ENCODE results near the gene GCK.

Gene GCK

DNA sequence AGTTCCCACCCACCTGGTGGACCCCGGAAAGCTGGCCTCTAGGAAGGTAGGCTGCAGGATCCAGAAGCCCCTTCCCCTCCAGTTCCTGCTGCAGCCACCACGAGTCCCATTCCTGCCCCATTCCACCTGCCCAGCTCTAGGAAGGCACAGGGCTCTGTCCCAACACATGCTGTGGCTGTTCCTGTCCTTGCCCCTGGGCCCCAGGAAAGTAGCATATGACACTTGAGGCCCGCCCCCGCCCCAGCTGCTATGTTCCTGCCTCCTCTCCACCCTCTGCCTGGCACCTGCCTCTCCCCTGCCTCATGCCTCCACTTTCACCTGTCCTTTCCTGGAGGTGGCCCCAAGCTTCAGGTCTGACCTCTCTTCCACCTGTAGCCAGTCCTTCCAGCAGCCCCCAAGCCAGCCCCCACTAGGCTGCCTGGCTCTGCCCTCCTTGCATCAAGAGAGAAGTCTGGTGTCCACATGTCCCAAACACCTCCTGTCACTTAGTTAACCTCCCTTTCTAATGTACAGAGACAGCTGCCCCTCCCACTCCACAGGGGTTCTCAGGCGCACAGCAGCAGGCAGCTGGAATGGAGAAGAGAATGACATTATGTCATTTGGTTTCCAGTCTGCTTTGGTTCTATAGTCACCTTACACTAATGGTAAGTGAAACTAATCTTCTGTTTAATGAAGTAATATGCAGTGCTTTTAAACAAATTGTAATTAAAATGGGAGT is 34.3 kb upstream of the GCK start:
- in situ Hi-C loops (cut with MboI; ENCODE audit: low sequenced_read_pairs): no loop called here

DNA sequence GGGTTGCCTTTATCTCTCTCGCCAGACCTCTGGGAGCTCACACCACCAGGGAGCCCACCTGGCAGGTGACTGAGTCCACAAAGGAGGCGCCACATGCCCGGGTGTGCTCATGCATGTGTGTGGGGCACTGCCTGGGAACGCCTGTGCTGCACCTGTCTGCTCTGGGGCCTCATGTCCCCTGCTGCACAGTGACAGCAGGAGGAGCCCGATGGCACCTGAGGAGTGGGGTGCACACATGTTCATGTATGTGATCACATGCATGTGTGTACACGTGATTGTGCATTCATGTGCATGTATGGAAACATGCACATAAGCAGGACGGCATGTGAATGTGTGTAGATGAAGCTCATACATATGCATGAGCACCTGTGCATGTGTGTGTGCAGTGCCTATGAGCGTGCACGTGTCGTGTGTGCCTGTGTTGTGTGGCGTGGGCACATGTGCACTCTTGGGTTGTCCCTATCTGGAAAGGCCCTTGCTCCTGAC is 33.6 kb upstream of the GCK start:
- in situ Hi-C loops (cut with MboI; ENCODE audit: low sequenced_read_pairs): no loop called here

DNA sequence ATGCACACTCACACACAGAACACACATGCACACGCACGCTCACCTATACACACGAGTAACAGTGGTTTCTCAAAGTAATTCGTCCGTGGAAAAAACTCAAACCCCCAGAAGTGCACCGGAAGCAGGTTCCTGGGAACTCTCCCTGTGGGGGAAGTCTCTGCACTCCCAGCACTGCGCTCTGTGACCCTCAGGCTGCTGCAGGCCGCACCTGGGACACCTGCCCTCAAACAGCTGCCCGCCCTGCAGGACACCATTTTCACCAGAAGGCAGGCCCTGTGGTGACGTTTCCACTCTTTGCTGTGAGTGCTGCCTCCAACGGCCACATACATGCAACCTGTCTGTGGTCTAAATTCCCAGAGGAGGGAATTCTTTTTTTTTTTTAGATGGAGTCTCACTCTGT is 32.8 kb upstream of the GCK start:
- in situ Hi-C loops (cut with MboI; ENCODE audit: low sequenced_read_pairs): no loop called here

DNA sequence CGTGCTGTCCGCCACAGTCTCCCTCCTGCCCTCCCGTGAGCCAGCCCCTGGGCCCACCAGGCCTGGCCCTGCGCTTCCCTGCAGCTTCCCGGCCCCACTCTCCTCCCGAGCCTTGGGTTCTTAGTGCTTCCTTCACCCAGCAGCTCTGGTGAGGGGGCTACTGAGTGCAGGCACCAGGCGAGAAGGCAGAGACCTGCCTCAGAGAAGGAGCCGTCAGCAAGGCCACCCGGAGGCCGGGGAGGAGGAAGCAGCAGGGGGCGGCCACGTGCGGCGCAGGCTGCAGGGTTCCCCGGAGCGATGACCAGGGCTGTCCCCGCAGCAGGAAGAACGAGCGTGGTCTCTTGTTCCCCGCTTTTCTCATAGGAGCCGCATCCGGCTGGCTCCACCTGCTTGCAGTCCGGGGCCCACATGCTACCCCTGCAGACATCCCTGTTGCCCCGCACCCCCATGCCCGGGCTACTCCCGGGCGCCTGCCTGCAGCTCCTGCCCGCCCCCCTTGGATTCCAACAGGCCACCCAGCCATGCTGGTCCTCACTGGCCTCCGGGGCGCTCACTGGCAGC is 32.1 kb upstream of the GCK start:
- in situ Hi-C loops (cut with MboI; ENCODE audit: low sequenced_read_pairs): no loop called here

DNA sequence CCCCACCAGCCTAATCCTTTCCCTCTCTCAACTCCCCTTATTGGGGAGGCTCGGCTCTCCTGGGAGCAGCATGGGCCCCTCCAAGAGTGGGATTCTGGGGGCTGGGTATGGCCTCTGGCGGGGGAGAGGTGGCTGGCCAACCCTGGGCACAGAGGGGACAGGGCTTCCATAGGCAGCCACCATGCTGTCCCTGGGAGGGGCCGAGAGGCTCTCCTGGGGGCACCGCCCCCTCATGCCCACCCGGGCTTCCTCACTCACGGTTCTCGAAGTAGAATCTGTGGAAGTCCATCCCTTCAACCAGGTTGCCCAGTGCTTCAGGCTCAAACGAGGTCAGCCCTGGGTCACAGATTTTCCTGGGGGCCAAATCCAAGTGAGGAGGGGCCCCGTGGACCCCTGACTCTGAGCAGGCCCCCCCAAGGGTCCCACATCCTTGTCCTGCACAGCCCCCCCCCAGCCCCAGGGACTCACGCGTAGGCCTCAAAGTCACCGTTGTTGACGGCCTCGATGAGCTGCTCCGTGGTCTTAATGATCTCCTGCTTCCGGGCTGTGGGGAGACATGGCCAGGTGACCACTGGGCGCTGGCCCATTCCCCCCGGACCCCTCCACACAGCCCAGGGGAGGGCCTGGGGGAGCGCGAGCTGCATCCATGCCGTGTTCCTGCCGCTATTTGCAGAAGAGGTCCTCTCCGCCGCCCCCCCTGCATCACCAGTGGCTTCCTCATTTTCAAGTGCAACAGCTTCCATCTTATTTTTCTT is 31.3 kb upstream of the GCK start:
- in situ Hi-C loops (cut with MboI; ENCODE audit: low sequenced_read_pairs): no loop called here

DNA sequence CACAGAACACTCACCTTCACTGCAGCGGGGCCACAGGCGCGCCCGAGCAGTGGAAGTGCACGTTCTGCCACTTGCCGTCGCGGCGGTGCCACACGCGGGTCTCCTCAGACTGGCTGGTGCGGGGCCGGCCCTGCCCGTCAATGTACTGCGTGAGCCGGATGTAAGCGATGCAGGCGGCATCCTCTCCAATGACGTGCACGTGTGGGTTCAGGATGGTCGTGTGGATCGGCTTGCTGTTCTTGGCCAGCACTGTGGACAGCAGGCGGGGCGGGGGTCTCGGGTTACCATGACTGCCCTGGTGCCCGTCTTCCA is 30.8 kb upstream of the GCK start:
- in situ Hi-C loops (cut with MboI; ENCODE audit: low sequenced_read_pairs): no loop called here

DNA sequence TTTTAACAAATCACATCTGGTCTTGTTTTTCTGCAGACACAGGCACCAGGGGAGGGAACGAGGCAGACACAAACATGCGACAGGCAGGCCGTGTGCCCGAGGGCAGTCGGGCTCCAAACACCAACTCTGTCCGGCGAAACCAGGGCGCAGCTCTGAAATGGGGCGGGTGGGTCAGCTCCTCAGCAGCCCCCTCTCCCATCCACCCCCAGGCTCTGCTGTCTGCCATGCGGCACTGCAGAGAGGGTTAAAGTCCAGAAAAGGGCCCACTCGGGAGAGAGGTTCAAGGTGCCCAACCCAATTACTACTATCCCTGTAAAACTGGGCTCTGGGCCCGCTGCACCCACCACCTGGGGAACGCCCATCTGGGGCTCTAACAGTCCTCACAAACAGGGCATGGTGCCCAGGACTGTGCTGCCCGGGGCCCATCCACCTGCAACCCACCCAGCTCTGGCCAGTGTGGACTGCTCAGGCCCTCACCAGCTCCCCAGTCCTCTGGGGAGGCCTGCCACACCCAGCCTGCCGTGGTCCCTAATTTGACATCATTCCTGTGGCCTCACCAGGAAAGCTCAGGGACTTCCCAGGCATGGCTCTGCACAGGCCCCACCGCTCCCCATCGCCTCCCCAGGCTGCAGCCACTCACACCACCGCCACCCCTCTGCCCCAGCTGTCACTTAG is 30.3 kb upstream of the GCK start:
- in situ Hi-C loops (cut with MboI; ENCODE audit: low sequenced_read_pairs): no loop called here

DNA sequence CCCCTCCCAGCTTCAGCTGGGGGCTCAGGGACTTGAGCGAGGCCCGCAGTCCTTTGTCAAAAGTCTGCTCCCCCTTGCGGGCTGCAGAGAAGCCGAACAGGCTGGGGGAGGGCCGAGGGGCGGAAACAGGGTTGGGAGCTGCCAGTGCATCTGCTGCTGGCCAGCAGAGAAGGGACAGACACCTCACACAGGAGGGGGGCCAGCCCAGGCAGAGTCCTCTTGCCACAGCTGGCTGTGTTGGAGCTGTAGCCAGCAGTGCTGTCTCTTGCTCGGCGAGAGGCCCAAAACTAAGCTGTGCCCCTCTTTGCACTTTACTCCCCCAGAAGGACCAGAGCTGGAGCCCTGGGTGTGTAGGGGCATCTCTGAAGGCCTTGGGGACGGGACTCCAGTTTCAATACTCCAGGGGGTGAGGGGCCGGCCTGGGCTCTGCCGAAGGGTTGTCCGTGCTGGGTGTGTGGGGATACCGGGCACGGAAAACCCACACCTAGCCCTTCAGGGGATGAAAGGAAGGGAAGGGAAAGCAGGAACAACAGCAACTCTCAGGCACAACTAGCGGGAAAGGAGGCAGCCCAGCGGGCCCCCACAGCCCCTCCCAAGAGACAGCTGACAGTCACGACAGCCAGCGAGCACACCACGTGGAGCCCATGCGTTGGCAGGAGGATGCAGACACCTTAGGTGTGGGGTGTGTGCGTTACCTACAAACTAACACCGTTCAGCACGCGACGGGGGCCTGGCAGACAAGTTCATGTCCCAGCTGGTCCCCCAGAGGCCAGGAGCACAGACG is 29.4 kb upstream of the GCK start:
- in situ Hi-C loops (cut with MboI; ENCODE audit: low sequenced_read_pairs): no loop called here

DNA sequence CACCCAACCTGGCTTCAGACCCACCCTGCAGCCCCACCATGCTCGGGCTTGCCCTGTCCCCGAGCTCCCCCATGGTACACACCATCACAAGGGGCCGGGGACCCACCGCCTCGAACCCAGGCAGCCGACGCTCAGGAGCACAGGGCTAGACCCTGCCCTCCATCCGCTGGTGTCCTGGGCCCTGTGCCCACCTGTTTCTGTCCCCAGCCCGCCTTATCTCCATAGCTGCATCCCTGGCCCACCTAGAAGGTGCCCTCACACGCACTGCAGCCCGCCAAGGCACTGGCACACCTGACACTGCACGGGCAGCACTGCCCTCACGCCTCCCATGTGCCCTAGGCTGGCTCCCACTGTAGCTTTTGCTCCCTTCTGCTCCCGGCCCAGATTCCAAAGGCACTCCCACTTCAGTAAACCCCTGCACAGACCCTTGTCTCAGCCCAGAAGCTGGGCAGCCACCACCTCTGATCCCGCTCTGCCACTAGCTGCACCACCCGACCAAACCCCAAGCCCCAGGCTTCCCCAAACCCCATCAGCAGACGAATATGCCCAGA is 28.7 kb upstream of the GCK start:
- in situ Hi-C loops (cut with MboI; ENCODE audit: low sequenced_read_pairs): no loop called here

DNA sequence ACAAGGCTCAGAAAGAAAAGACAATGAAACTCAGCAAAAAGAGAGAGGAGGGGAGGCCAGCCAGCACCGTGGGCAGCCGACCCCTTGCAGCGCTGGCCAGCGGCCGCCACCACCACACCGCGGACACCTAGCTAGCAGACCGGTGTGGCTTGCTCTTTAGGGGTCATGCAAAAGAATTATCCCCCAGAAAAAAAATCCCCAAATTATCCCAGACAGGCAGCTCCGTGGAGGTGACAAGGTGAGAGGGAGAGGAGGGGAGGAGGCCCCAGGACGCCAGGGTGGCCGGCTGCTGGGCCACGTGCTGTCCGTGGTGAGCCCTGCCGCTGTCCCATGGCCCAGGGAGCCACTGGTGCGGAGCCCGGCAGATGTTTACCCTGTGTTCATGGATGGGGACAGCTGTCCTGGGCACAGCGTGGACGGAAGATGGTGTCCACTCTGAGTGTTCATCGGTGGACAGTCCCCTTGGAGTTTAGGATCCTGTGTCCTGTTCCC is 28.0 kb upstream of the GCK start:
- in situ Hi-C loops (cut with MboI; ENCODE audit: low sequenced_read_pairs): no loop called here

DNA sequence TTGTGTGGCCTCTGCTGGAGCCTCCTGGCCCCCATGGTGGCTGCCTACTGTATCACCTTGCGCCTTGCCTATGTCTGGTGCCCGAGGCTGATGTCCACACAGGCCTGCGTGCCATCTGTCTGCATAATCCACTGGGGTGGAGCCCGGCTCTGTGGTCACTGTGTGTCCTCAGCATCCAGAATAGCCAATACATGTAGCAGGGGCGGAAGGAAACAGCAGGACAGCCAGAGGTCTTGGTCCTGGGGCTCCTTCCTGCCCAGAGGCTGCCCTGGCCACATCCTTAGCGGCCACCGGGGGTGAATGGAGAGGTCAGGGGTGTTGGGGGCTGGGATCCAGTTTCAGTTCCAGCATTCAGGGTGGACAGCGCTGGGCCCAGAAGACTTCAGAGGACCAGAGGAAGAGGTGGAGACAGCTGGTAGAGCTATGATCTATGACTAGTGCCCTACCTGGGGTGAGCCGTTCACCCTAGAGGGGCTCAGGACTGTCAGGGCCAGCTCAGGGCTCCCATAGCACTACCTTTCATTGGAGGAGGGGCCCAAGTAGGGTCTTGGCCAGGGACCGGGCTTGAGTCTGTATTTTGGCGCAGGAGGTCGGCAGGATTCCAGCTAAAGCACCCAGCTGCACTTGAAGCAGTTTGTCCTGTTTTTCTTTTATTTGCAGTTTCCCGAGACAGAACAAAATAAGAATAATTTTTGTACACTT is 27.4 kb upstream of the GCK start:
- in situ Hi-C loops (cut with MboI; ENCODE audit: low sequenced_read_pairs): no loop called here

DNA sequence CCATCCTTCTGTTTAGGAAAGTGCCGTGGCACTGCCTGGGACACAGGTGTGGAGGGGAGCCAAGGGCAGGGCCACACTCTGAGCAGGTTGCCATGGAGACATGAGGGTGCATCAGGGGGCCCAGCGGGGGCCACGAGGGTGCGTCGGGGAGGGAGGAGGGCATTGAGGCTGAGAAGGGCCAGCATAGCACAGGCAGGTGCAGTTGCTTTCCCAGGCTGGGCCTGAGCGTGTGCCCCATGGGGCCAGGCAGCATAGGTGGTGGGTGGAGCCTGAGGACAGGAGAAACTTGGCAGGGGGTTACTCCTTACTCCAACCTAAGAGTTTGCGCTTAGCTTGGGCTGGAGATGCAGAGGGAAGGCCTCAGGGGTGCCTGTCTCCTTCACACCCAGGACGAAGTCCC is 26.8 kb upstream of the GCK start:
- in situ Hi-C loops (cut with MboI; ENCODE audit: low sequenced_read_pairs): no loop called here

DNA sequence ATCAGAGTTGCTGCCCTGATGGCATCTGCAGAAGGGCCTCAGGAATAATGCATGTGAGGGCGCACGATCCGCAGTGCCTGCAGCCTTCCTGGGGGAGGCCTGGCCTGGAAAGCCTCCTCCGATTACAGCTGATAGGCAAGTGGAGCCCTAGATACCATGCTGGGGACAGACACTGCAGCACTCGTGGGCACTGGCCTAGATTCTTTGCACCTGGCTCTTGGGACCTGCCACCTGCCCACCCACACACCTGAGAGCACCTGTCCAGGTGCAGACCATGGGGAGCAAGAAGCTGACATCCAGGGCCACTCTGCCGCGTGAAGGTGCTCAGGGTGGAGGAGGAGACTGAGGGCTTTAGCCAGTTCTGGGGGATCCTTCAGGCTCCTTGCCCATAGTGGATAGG is 26.3 kb upstream of the GCK start:
- in situ Hi-C loops (cut with MboI; ENCODE audit: low sequenced_read_pairs): no loop called here

DNA sequence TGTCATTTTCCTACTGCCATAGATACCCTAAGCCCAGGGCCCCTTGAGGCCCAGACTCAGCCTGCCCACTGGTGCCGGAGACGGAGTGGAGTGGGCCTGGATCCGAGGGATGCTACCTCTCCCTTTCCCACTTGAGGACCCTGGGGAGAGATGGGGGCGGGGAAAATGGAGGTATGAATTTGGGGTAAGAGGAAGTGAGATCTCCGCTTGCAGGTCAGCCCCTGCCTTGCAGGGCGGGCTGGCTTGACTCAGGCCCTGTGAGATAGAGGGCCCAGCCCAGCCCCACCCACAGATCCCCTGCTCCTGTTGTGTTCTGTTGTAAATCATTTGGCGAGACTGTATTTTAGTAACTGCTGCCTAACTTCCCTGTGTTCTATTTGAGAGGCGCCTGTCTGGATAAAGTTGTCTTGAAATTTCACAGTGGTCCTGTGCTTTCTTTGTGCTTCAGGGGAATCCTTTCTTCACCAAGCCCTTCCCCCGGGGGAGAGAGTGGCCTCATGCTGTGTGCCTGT is 24.7 kb upstream of the GCK start:
- in situ Hi-C loops (cut with MboI; ENCODE audit: low sequenced_read_pairs): no loop called here

DNA sequence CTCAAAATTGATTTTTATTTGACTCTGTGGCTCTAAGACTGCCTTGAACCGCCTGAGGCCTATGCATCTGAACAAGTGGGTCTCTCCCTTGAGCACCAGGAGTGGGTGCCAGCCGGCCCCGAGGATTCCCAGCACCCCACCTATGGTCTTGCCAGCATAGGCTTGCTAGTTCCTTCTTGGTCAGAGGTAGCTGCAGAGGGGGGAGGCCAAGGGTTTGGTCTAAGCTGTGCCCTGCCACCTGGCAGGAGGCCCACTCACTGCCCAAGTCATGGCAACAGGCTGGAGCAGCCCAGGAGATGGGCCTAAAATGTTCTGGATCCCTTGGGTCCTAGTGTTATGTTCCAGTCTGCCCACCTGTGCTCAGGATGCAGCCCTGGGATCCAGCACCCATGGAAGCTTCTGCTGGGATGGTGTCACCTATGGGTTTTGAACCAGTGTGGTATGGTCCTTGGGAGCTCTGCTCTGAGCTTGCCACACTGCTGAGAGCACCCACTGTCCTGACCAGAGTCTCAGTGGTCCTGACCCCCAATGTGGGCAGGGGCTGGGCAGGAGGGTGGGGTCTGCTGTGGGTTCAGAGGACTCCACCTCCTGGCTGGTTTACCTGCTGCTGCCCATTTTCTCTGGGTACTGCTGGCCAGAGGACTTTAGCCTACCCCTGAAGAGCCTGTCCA is 24.1 kb upstream of the GCK start:
- in situ Hi-C loops (cut with MboI; ENCODE audit: low sequenced_read_pairs): no loop called here

DNA sequence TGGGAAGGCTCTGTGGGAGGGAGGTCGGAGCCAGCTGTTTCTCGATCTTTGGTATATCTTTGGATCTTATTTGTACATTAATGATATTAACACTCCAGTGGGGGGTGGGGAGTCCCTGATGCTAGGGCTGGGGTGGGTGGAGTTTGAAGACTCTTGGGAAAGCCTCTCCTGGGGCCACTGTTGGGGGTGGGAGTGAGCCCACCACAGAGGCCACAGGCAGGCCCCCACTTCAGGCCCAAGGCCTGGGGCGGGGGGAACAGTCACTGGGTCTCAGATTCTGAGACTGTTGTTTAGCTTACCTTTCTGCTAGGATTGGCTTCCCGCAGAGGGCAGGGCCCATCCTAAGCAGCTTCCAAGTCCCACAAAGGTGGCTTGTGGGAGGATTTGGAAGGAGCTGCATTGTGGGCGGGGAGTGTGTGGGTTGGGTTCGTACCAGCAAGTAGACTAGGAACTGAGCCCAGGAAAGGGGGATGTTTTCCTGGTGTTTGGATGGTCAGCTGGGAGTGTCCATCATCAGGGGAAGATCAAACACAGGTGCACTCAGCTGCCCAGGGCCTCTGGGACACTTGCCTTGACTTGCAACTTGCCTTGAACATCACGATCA is 23.4 kb upstream of the GCK start:
- in situ Hi-C loops (cut with MboI; ENCODE audit: low sequenced_read_pairs): no loop called here

DNA sequence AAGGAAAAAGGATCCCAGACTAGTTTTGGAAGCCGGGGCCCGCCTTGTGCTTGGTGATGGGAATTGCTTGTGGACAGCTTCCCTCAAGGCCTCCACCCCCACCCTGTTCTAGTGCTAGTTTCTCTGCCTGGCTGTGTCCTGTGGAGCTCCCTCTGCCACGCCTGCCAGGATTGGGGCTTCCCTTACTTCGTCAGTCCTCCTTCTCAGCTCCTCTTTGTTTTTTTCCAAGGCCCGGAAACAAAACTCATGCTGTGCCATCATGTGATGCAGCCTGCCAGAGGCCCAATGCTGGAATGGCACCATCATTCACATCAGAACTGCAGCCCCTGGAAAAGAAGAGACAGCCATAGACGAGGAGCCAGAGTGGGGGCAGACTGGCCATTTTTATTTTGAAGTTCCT is 22.8 kb upstream of the GCK start:
- in situ Hi-C loops (cut with MboI; ENCODE audit: low sequenced_read_pairs): no loop called here

DNA sequence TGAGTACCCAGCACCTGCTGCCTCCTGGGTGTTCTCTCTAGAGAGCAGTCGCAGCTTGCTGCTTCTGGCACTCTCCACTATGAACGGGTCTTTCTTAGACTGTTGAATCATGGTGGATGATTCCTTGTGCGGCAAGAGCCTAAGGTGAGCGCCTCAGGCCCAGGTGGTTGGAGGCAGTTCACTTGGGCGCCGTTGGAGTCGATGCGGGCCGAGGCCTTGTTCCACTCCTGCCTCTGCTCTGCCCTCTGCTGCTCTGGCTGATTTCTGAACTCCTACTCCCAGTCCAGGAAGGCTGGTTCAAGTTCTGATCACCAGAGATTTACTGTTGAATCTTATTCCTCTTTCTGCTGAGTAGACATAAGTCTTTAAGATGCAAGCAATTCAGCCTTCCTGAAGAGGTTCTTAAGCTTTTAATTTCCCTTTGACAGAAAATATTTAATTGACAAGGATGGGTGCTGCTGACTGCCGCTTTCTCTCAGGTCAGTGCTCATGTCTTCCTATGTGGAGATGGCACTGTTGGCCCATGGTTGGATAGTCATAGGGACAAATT is 22.0 kb upstream of the GCK start:
- in situ Hi-C loops (cut with MboI; ENCODE audit: low sequenced_read_pairs): no loop called here

DNA sequence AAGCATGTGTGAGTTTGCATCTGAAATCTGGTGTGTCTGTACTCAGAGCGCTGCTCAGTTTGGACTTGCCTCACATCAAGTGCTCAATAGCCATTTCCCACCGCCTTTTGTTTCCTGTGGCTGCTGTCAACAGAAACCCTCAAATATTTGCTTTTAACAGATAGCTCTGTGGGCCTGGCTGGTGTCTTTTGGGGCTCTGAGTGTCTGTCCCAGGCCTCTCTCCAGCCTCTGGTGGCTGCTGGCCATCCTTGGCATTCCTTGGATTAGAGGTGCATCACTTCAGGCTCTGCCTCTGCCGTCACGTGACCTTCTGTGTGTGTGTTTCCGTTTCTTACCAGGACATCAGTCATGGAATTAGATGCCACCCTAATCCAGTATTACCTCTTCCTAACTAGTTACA is 20.9 kb upstream of the GCK start:
- in situ Hi-C loops (cut with MboI; ENCODE audit: low sequenced_read_pairs): no loop called here

Data from HL-60/S4 treated with retinoic acid at 250 ng/mL for 4 days and 3 days (cell line).